ENCODE results near the gene CD109.

- TF ChIP-seq POLR2A (IDR thresholded peaks at IDR 0.05; ENCODE audit: low read length) = no peak
- no peak for TF ChIP-seq GATA1 (IDR thresholded peaks at IDR 0.05; ENCODE audit: low read depth, low read length)
Observed at GRCh38 chr6:73790574-73790973, 94.6 kb downstream of the CD109 start.

Measured in erythroblast (primary cell).